Muscle of arm (tissue), 12 donors: ENCODE data around the gene MBNL2. TPM values are rescaled to one million over a fixed set of nuclear protein-coding genes. Genes with fewer than 3 reads are reported as not detected.

Experiments used
- DNase-seq: peaks from one replicate; pipeline ENCODE4 v3.0.0-alpha.2; 2013
- polyA plus RNA-seq, 12 donors: library from polyadenylated mRNA; unstranded; fragments of 120-200 nt; gene quantifications; one replicate each; pipeline ENCODE4 v1.2.1, GENCODE V29; 2013; ENCODE audit not compliant: insufficient read length in 12 of 12

The MBNL2 gene
- polyA plus RNA-seq, 12 donors: 27.7 to 75.2 (median 37.5) TPM; not detected in 1

DNA sequence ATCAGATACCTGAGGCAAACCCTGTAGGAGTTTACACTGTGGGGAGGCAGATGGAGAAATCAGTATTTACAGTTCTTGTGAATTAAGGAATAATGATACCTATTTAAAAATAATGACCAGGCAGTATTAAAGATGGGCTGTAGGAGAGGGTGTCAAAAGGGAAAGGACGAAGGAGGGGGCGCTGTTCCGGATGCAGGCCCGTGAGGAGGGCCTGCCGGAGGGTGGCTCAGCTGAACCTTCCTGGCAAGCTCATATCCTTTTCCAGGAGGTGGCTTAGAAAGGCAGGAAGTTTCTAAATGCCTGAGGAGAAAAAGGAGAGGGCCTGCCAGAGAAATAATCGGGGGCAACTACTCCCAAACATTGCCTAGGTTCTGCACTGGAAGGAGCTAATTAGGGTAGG, 46.6 kb downstream of the MBNL2 start:
- no peak for DNase-seq

- DNase-seq: no peak
Measured at GRCh38 chr13:97269603-97270002, 47.5 kb downstream of the MBNL2 start.

DNA sequence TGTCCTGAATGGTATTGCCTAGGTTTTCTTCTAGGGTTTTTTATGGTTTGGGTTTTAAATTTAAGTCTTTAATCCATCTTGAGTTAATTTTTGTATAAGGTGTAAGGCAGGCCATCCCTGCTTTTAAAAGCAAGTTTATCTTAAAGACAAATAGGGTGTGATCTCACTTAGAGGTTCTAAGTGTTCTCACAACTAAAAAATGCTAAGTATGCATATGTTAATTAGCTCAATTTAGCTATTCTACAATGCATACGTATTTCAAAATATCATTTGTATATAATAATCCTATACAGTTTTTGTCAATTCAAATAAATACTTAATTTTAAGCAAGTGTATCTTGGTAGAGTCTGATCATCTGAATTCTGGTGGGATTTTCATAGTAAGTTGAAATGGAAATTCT, 50.4 kb downstream of the MBNL2 start:
- DNase-seq: no peak

GRCh38 chr13:97273341-97273831, 51.3 kb downstream of the MBNL2 start:
- DNase-seq: no peak

DNA sequence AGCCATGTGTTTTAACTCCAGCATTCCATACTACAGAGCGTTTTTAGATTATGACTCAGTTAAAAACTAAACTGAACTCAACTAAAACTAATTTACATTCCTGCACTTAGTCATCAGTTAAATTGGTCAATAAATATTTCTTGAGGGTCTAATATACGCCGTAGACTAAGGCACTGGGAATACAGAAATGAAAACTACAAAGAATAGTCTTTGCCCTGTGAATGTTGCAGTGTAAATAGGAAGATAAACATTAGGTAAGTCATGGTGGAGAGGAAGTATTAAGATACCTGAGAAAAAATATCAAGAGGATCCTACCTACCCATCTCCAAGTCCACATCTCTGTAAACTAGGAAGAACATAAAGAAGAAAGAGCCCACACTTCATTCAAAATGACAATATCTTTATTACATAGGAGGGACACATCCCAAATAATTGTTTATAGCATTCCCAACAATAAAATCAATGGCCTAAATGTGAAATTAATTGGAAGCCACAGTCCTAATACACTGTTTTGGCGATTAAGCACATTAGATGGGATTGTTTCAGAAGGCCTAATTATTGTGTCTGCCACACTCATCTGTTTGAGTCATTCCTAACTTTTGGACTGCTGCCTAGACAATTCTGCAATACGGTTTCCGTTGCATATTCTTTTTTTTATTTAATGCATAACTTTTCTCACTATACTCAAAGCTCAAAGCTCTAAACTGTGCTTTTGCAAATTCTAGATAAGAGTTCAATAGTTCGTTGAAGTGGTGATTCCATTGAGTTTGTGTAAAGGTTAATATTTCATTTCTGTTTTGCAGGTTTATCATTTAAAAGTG, 52.9 kb downstream of the MBNL2 start:
- DNase-seq: peak; percentile 78

DNA sequence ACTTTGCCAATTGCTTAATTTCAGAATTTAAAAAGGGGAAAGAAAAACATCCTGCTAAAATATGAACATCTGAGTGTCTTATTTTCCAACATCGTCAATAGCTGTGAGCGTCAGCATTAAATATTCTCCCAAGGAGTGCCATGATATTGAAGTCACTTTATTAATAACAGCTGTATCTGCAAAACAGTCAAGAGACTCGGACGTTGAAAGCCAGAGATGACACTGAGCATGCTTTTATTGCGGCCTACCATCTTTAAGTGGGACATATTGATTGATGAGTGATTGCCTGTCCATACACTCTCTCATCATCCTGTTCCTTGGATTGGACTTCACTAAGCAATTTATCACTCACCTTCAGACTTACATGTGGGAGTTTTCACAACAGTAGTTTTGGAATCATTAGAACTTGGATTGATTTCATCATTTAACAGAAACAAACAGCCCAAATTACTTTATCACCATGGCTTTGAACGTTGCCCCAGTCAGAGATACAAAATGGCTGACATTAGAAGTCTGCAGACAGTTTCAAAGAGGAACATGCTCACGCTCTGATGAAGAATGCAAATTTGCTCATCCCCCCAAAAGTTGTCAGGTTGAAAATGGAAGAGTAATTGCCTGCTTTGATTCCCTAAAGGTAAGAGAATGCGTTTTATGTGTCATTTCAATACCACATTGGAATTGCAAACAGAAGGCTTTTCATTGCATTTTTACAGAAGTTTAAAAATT, 53.8 kb downstream of the MBNL2 start:
- no peak for DNase-seq

- DNase-seq: no peak
Measured at GRCh38 chr13:97276862-97277269, 54.7 kb downstream of the MBNL2 start.

DNA sequence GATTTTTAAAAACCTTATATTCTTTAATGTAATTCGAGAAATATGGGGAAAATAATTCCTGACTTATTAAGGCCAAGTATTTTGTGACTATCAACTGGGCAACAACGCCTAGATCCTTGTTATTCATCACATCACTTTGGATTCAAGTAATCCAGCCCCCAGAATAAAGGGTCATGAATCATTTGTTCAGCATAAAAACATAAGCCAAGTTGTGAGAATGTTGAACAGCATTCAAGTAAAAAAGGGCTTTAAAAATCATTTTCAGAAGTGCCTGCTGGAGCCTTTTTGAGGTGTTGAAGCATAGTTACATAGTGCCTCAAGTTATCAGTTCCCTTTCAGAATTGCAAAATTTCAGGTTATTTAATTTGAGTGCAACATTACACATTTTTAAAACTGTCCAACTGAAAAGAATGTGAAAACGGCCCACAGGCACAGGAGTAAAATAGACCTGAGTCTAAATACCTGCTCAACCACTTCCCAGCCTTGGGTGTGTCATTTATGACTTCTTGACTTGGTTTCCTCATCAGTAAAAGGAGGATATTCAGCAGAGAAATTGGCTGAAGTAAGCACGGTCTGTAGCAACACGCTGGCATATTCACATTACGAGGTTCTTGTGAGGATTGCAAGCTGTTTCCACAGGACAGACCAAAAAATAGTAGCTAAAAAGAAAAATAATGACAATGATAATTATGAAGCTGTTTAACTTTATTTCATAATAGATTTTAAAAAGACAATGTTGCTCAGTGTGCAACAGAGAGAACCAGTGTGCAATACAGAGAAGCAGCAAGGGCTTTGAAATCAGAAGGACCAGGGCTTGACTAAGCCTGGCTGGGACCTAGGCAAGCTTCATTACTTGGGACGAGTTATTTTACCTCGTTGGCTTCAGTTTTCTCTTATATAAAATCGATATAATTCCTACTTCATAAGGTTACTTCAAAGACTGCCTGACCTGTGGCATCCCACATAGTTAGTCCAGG, 56.6 kb downstream of the MBNL2 start:
- DNase-seq: no peak

DNA sequence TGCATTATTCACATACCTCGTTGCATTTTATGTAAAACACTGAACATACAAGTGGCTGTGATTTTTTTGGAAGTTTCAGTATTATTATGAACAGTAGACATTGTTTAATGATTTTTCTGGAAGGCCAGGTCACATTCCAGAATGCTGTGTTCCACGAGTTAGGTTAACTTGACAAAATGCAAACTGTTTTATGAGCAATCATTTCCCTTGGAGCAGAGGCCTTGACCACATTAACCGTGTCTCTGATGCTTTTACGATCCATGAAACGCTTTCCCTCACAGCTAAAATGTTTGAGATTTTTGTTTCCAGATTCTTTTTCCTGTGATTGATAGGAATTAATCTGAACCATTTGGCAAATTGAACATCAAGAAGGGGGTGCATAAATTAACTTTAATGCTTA, 57.8 kb downstream of the MBNL2 start:
- no peak for DNase-seq

- DNase-seq: no peak
Measured at GRCh38 chr13:97280478-97280877, 58.3 kb downstream of the MBNL2 start.

- DNase-seq: no peak
Measured at GRCh38 chr13:97281028-97281427, 58.9 kb downstream of the MBNL2 start.

GRCh38 chr13:97282705-97283104, 60.6 kb downstream of the MBNL2 start:
- no peak for DNase-seq

DNA sequence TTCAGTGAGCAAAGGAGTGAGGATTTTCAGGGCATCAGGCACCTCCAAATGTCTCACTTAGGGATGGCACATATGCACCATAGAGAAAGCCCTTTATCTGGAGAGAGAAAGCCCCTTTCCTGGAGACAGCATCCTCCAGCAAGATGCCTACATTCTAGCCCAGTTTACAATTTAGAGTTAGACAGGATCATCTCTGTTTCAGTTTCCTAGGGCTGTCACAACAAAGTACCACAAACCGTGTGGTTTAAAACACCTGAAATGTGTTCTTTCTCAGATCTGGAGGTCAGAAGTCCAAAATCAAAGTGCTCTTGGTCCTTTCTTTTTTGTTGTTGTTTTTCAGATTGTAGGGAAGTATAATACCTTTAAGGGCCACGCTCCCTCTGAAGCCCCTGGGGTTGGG, 61.8 kb downstream of the MBNL2 start:
- no peak for DNase-seq

- DNase-seq: no peak
Measured at GRCh38 chr13:97284558-97284957, 62.4 kb downstream of the MBNL2 start.

DNA sequence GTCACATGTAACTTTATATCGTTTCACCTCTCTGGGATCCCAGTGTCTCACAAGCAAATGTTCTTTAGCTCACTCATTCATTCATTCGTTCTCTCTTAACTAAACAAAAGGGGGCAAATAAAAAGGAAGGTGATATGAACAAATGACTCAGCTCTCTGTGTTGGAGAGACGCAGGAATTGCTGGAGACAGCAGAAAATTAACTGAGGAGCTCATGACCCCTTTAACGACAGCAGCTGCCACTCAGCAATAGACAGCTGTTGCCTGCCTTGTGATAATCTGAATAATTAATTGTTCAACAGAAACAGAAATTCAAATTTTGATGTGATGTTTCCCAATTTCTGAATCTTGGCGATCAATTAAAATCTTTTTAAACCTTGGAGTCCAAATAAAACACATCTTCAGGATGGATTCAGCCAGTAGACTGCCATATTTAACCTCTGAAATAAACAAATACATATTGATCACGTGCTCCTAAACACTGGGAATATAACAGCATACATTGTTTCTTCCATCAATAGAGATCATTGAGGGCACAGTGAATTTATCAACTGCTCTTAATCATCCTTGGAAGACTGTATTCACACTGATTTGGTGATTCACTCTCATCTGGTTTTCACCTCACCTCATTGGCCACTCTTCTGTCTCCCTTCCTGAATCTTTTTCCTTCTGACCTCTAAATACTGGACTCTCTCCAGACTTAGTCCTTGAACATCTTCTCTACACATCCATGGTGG, 63.3 kb downstream of the MBNL2 start:
- DNase-seq: no peak

DNA sequence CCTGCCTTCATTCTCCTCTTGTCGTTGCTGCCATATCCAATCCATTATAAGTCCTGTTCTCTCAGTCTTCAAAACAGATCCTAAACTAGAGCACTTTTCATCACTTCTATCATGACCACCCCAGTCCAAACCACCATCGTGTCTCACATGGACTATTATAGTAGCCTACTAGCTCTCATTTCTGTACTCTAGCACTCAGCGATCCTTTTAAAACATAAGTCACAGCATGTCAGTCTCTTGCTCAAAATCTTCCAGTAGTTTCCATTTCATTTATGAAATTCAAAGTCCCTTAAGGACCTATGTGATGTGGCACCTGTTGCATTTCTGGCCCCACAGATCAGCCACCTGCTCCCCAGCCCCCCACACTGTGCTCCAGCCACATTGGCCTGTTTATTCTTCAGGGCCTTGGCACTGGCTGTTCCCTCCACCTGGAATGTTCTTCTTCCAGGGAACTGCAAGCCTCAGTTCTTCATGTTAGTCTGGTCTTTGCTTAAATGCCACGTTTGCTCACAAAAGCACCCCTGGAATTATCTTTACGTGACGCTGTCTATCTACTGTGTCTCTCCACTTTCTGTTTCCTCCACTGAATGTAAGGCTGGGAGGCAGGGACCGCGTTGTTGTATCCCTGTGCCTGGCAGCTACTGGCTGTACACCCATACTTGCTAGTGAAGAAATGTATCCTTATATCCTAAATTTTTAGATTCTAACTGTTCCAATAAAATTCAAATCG, 64.3 kb downstream of the MBNL2 start:
- DNase-seq: no peak

- no peak for DNase-seq
Measured at GRCh38 chr13:97287047-97287383, 64.9 kb downstream of the MBNL2 start.

DNA sequence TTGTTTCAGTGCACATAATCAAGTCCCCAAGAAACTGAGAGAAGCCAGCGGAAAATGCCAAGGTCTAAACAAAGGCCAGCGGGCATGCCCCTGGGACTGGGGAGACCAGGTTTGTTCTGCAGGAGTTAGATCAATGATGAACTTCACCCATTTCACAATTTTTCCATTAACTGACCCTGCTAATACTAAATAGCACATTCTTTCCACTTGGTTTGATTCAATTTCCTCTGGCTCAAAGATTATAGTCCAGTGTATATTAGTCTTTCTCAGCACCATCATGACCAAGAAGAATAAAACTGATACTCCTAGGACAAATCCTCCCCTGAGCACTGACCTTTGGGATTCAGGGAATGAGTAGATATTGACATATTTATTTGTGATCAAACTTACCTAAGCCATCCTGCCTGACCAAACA, 66.4 kb downstream of the MBNL2 start:
- no peak for DNase-seq

DNA sequence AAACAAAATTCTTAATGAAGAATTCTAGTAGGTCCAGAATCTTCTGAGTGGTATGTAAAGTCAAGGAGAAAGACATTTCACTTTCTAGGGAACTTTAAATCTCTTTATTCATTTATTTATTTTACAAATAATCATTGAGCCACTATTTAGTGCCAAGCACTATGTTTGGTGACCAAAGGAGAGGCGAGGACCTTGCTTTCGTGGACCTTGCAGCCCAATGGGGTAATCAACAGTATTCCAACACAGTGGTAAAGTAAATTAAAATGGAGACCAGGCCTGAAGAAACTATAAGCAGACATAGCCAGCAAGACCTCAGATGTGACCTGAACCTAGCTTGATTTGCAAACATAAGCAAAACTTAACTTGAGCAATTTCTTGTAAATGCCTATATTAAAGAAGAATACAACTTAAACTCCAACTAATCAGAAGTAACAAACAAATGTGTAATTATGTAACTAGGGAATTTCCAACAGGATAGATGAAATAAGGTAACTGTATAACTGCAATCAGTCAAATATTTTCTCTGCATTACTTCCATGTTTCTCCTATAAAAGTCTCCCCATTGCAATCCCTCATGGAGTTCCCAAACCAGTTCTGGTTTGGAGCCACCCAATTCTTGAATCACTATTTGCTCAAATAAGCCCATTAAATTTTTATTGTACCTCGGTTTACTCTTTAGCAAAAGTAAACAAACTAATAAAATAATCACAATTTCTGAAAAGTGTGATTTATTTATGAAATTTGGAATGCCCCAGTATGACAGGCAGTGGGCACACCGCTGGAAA, 67.6 kb downstream of the MBNL2 start:
- no peak for DNase-seq
